Endodermal cell (in vitro differentiated cells): ENCODE data around the gene STRA8. TPM values are rescaled to one million over a fixed set of nuclear protein-coding genes. Genes with fewer than 3 reads are reported as not detected.
A peak's percentile ranks its signal among the peaks of the same experiment; 100 is the strongest.

Source experiments
- DNase-seq: peaks from one replicate; pipeline ENCODE4 v3.0.0-alpha.2; 2017
- H3K27ac ChIP-seq: 2 replicates; pipeline ENCODE4 v1.5.1; 2013; ENCODE audit warnings: mild to moderate bottlenecking, low read depth, low read length, moderate library complexity
- H3K27me3 ChIP-seq: 2 replicates; pipeline ENCODE4 v1.6.1; 2013; ENCODE audit warnings: mild to moderate bottlenecking, low read length, moderate library complexity; ENCODE audit not compliant: insufficient read depth, control insufficient read depth, poor library complexity, severe bottlenecking
- H3K36me3 ChIP-seq: 2 replicates; pipeline ENCODE4 v1.7.0; 2013; ENCODE audit warnings: mild to moderate bottlenecking, low read length, moderate library complexity; ENCODE audit not compliant: control insufficient read depth, insufficient read depth
- H3K4me1 ChIP-seq: one replicate; pipeline ENCODE4 v1.7.0; 2013; ENCODE audit warnings: low read length; ENCODE audit not compliant: control insufficient read depth, insufficient read depth
- H3K4me3 ChIP-seq: 2 replicates; pipeline ENCODE4 v1.5.1; 2013; ENCODE audit warnings: mild to moderate bottlenecking, low read length, moderate library complexity
- H3K9ac ChIP-seq: 2 replicates; pipeline ENCODE4 v1.6.1; 2013; ENCODE audit warnings: mild to moderate bottlenecking, low read length, moderate library complexity; ENCODE audit not compliant: poor library complexity, severe bottlenecking; ENCODE audit errors: extremely low read depth
- H3K9me3 ChIP-seq: 2 replicates; pipeline ENCODE4 v1.6.1; 2013; ENCODE audit warnings: mild to moderate bottlenecking, low read length, moderate library complexity; ENCODE audit not compliant: control insufficient read depth
- H3K27ac Mint-ChIP-seq: 2 replicates; pipeline ENCODE4 v1.8.0; 2020; ENCODE audit warnings: mixed read lengths
- H3K27me3 Mint-ChIP-seq: 2 replicates; pipeline ENCODE4 v1.8.0; 2021; ENCODE audit warnings: mild to moderate bottlenecking, mixed read lengths; ENCODE audit not compliant: insufficient read depth
- H3K36me3 Mint-ChIP-seq: 2 replicates; pipeline ENCODE4 v1.8.0; 2020; ENCODE audit warnings: low read depth, mixed read lengths
- H3K4me1 Mint-ChIP-seq: 2 replicates; pipeline ENCODE4 v1.8.0; 2020; ENCODE audit warnings: mixed read lengths
- H3K4me3 Mint-ChIP-seq: 2 replicates; pipeline ENCODE4 v1.8.0; 2020; ENCODE audit warnings: mild to moderate bottlenecking, moderate library complexity, mixed read lengths
- H3K9me3 Mint-ChIP-seq: 2 replicates; pipeline ENCODE4 v1.8.0; 2020; ENCODE audit warnings: mild to moderate bottlenecking, mixed read lengths
- WGBS, 2 experiments: methylation state at CpG; one replicate each; pipeline versions ENCODE4 v1.1.5 to v1.1.7; 2013; ENCODE audit warnings: missing lambda C conversion rate in 2 of 2, mixed read lengths in 1 of 2; ENCODE audit not compliant: insufficient coverage in 1 of 2, insufficient read length in 1 of 2; 5-methylcytosine and 5-hydroxymethylcytosine counted together
- total RNA-seq, 2 donors: library from RNA; stranded (reverse); fragmentation: NEBNext Ultra II Directional in 1 of 2; extraction: Animal tissue kit (Norgen Biotek cat#: 25700) in 1 of 2; gene quantifications; 2 replicates in 1 of 2; 3 replicates in 1 of 2; pipeline ENCODE4 v1.2.1, GENCODE V29; 2021
- TF ChIP-seq, protein P1 (sequence below): fragments of 200-600 bp; sonication (generic); conservative IDR thresholded peaks from 2 replicates; pipeline ENCODE4 v1.5.0; 2021; ENCODE audit warnings: antibody characterized with exemption, mild to moderate bottlenecking

STRA8 gene
- total RNA-seq, 2 donors from 2014 or later: not detected

DNA sequence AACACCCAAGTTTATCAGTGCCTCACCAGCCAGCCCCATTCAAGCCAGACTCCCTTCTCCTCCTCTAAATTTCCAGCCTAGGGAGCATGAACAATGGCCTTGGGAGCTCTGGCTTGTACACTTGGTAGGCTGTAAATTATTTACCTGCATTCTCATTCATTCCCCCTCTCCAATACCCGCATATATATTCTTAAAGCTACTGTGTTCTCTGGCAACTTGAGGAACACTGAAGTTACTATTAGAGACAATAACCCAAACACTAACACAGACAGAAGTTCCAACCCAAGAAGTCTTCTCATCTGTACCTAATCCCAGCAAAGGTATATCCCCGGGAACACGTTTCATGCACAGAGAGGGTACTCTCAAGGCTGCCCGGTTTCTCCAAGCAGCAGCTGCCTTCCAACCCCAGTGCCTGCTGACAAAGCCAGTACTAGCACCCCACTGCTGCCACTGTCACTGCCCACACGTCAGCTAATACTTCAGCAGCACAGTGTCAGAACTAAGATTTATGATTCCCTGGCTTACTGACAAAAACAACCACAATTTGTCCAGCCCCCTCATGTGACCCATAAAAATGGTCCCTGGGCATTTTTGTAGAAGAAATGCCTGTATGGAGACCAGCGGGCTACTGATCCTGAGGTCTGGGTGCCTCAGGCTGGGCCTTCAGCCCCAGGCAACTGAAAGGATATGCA lies 25.4 kb upstream of the STRA8 start:
- 91 to 100% methylated on average over 3 to 6 of the region's 6 CpGs for WGBS, 2 experiments
- H3K4me1 ChIP-seq: no peaks in the 10 kb centered on the region
- H3K27ac ChIP-seq: no peak overlapping the region
- TF ChIP-seq, protein P1, sequence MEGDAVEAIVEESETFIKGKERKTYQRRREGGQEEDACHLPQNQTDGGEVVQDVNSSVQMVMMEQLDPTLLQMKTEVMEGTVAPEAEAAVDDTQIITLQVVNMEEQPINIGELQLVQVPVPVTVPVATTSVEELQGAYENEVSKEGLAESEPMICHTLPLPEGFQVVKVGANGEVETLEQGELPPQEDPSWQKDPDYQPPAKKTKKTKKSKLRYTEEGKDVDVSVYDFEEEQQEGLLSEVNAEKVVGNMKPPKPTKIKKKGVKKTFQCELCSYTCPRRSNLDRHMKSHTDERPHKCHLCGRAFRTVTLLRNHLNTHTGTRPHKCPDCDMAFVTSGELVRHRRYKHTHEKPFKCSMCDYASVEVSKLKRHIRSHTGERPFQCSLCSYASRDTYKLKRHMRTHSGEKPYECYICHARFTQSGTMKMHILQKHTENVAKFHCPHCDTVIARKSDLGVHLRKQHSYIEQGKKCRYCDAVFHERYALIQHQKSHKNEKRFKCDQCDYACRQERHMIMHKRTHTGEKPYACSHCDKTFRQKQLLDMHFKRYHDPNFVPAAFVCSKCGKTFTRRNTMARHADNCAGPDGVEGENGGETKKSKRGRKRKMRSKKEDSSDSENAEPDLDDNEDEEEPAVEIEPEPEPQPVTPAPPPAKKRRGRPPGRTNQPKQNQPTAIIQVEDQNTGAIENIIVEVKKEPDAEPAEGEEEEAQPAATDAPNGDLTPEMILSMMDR: no peak
- peaks cover 10% of the 10 kb centered on the region for H3K27me3 Mint-ChIP-seq
- peaks cover 15% of the 10 kb centered on the region for H3K36me3 ChIP-seq
- H3K9ac ChIP-seq: no peak overlapping the region
- H3K36me3 Mint-ChIP-seq: peaks cover 5% of the 10 kb centered on the region
- H3K9me3 Mint-ChIP-seq: no peaks in the 10 kb centered on the region
- H3K27me3 ChIP-seq: peaks cover 6% of the 10 kb centered on the region
- DNase-seq: no peak
- no peak overlapping the region for H3K4me3 ChIP-seq
- peaks cover 12% of the 10 kb centered on the region for H3K4me1 Mint-ChIP-seq
- H3K4me3 Mint-ChIP-seq: no peak overlapping the region
- H3K9me3 ChIP-seq: no peaks in the 10 kb centered on the region
- H3K27ac Mint-ChIP-seq: no peak overlapping the region

DNA sequence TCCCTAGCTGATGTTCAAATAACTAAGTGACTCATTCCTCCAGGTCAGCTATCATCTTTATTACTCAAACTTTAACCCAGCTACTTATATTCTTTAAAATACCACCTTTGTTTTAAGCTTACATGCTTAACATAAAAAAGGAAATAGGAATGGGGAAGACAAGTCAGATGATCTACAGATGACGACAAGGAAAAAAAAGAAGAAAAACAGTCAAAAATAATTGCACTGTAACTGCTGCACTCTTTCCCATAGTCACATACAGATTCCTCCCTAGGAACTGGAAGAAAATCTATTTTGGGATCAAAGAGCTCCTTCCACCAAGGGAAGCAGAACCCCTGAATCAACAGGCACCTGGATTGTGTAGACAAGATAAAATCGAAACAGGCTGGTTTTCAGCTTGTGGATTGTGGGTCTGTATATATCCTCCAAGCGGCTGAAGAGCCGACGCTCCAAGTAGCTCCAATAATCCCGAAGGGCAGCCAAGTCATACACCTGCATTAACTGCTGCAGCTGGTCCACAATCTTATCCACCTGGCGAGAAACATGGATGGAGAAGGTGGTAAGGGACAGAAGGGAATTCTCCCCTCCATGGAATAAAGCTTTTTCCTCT lies 24.3 kb upstream of the STRA8 start:
- Mint-ChIP-seq H3K36me3 (peaks cover 5% of the 10 kb centered on the region), H3K27ac (no peak overlapping the region), H3K4me1 (peaks cover 12% of the 10 kb centered on the region), H3K4me3 (no peak overlapping the region), H3K27me3 (peaks cover 10% of the 10 kb centered on the region), H3K9me3 (no peaks in the 10 kb centered on the region)
- no peaks in the 10 kb centered on the region for H3K9me3 ChIP-seq
- peaks cover 6% of the 10 kb centered on the region for H3K27me3 ChIP-seq
- no peak overlapping the region for H3K4me3 ChIP-seq
- H3K9ac ChIP-seq: no peak overlapping the region
- H3K27ac ChIP-seq: no peak overlapping the region
- no peaks in the 10 kb centered on the region for H3K4me1 ChIP-seq
- H3K36me3 ChIP-seq: peaks cover 7% of the 10 kb centered on the region
- no peak for DNase-seq
- TF ChIP-seq, protein P1: no peak
- 94 to 100% methylated on average over 2 to 7 of the region's 7 CpGs for WGBS, 2 experiments

DNA sequence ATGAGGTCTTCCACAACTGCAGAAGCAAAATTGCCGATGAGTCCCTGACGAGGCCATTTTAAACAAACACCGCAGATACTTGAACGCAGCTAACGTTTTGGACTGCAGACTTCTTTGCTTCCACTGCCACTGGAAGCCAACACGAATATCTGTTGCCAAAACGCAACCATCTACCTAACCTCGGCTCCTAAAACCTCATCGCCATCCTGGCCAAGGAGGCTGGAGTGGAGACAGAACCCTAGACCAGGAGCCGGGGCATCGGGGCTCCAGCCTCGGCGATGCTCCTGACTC lies 22.8 kb upstream of the STRA8 start:
- peaks cover 10% of the 10 kb centered on the region for H3K27me3 Mint-ChIP-seq
- DNase-seq: no peak
- no peaks in the 10 kb centered on the region for H3K9me3 Mint-ChIP-seq

More for the DNA sequence above, 22.8 kb upstream of the STRA8 start:
- H3K27ac ChIP-seq: peak overlapping the region; percentile 17
- H3K36me3 ChIP-seq: peaks cover 4% of the 10 kb centered on the region
- Mint-ChIP-seq H3K4me3 (peak overlapping the region; percentile 81), H3K36me3 (no peaks in the 10 kb centered on the region), H3K4me1 (peaks cover 12% of the 10 kb centered on the region), H3K27ac (no peak overlapping the region)
- no peaks in the 10 kb centered on the region for H3K9me3 ChIP-seq
- H3K27me3 ChIP-seq: peaks cover 6% of the 10 kb centered on the region
- H3K4me3 ChIP-seq: peak overlapping the region; percentile 89
- H3K4me1 ChIP-seq: no peaks in the 10 kb centered on the region
- TF ChIP-seq, protein P1: no peak
- 13 to 28% methylated on average over 8 to 13 of the region's 13 CpGs for WGBS, 2 experiments
- H3K9ac ChIP-seq: peak overlapping the region; percentile 57
